Stimulated activated CD8-positive, alpha-beta memory T cell treated with anti-CD3 and anti-CD28 coated beads, Interleukin-7, amount 100 ng/mL, for 48 hours (primary cell): ENCODE measurements around the gene C2orf81.

Experiments
- DNase-seq, 2 donors: peaks; one replicate each; pipeline ENCODE4 v3.0.0-alpha.2; 2020; ENCODE audit warnings: low read depth in 1 of 2; ENCODE audit errors: extremely low read depth in 1 of 2

The C2orf81 gene

DNA sequence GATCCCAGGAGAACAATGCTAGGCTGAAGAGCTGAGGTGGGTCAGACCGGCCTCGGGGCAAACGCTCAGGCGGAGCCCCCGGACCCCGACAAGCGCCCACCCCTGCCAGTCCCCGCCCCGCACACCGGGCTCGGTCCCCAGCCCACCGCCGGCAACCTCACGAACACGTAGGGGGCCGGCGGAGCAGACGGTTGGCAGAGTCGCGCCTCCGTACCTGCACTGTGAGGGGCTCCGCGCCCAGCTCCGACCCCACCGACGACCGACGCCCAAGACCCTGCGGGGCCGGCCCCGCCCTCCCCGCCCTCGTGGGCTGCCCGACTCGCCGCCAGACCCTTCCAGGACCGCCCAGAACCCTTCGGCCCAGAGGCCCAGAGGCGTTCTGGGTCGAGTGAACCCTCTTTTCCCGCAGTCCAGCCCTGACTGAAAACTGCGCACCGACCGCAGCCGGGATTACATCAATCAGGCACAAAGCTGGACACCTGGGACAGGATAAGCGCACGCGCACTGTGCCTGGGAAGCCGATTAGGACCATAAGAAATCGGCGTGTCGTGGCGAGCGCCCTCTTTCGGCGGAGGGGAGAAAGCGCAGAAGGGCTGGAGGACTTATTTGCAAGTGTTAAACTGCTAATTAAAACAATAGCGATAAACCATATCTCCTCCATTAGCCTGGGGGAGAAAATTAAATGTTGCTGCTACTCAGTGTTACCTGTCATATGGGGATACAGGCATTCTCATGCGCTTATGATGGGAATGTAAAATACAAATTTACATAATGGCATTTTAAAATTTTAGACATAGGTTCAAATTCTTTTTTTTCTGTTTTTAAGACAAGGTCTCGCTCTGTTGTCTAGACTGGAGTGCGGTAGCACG, 29.6 kb downstream of the C2orf81 start:
- peak; percentile 82 to 83 for DNase-seq

DNA sequence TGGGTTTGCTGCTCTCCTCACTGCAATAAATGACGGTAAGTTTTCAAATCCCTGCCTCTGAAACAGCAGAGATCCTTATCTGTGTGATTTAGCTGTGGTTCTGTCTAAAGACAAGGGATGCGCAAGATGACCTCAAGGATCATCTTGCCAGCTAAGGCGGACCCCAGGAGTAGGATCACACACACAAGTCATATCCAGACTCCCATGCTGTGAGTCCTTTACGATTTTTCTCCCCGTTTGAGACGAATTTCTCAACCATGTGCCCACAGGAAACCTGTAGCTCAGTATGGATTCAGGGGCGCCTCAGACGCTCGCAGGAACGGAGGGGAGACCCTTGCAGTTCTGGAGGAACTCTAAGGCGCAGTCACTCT, 30.2 kb downstream of the C2orf81 start:
- no peak for DNase-seq

DNA sequence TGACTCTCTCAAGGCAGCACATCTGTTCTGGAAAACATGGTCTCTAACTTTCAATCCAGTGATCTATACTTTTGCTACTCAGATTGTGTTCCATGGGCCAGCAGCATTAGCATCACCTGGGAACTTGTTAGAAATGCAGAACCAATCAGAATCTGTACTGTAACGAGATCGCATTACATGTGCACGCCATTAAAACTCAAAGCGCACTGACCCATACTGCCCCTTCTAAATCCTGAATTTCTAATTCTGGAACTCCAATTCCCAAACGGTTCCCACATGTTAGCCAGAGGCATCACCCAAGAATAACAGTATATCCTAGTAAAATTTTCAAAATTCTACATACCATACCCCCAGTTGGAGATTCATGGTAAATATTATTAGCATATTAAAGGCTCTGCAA, 30.8 kb downstream of the C2orf81 start:
- no peak for DNase-seq

DNA sequence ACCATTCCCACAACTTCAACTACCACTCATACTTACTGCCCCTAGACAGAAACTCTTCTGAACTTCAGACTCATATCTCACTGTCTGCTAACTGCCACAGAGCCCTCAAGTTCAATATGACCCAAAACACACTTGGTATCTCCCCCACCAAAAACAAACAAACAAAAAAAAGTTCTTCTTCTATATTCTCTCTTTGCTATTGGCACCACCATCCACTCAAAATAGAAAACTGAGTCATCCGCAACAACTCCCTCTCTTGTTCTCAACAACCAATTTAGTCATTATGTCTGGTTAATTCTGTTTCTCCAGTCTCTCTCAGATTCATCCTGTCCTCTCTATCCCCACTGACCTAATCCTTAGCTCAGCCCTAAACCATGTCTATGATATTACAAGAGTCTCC, 34.1 kb downstream of the C2orf81 start:
- DNase-seq, result no peak

DNA sequence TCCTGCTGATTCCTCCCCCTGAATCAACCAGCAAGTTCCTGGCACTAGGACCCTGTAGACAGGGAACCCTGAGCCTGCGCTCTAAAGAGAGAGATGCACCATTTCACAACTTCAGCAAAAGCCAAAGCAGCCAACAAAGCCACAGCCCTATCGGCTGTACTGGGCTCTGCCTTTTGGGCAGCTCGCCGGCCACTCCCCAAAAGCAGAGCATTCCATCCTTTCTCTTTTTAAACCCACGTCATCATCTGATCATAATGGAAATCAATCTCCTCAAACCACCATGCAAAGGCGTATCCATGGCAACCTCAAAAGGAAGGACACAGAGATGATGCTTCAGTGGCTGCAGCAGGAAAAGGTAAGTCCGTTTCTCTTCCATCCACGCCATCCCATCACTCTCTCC, 36.0 kb downstream of the C2orf81 start:
- no peak for DNase-seq

DNA sequence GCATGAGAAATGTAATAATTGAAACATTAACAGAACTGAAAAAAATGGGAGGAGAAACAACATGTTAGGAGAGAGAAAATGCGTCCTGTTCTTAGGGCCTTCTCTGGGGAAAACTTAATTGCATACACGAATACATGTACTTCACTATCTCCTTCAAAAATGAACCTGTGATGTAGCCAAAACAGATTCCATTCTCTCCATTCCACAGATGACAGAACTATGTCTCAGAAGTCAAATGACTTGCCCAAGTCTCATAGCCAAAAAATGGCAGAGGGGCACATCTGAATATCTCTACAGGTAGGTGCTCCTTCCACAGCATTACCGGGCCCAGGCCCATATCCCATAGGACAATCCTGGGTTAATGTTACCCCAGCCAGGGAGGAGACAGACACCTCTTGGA, 37.4 kb downstream of the C2orf81 start:
- DNase-seq, result no peak

DNA sequence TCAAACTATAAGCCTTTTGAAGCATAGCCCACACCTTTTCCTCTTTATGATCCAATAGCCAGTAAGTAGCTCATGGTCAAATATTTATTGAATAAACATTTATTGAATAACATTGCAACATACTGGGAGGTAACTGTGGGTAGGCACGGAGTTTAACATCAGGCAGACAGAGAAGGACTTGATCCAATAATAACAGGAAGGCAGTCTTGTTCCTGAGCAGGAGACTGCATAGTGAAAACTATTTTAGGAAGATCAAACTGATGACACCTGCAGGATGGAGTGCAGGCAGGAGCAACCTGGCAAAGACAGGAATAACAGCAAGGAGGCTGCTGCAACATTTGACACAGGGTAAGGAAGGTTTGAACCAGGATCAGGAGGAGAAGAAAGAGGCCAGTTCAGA, 38.2 kb downstream of the C2orf81 start:
- DNase-seq, result no peak

DNA sequence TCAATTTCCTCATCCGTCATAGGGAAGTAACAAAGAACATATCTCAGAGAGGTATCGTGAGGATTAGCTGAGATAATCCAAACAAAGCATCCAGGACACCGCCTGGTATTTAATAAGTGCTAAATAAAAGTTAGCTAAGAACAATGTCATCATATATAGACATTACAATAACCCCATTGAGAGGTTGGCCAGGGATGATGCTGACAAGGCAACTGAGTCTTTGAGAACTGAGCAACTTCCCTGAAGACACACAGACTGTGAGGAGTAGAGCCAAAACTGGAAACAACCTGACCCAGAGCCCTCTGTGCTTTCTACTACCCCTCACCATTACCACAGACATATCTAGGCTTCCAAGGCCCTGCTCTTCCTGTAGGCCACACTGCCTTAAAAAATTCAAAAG, 39.7 kb downstream of the C2orf81 start:
- DNase-seq, result no peak

DNA sequence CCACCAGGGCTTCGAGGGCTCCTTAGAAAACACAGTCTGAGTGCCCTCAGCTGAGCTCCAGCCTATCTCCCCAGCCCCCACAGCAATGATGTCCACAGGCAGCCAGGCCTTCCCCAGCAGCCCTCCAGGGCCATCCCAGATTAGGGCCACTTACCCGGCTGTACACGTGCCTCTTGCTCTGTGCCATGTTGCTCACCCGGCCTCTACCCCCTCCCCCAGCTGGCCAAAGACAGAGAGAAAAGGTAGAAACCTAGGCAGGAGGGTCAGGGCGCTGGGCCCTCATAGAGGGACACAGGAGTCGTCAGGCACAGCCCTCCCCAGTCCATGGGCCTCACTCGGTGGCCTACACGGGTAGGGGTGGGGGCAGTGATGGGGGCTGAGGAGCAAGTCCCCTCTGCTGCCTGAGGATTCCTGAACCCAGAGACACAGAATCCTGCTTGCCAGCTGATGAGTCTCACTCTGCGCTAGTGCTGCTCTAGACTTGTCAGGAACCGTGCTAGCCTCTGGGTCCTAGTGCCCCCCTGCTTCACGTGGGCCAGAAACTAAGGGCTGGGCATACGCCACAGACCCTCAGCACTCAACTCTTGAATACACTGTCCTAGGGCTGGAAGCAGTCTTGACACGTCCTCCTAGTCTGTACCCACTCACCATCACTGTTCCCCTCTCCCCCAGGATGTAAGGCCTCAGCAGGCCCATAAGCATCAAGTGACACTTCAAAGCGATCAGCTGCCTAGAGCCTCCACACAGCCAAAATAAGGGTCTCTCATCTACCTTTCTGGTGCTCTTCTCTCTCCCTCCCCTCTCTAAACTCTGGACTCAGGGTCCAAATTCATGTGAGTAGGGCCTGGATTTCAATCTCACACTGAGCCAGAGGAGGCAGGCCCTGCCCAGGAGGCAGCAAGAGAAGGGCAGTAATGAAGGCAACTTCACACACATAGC, 41.3 kb downstream of the C2orf81 start, which contains the start of gene DCTN1:
Gene DCTN1, minus strand, starts transcription at position 461 of the 939 bp plus-strand sequence. Its CDS starts 274 bp downstream, at position 187.
- no peak for DNase-seq

DNA sequence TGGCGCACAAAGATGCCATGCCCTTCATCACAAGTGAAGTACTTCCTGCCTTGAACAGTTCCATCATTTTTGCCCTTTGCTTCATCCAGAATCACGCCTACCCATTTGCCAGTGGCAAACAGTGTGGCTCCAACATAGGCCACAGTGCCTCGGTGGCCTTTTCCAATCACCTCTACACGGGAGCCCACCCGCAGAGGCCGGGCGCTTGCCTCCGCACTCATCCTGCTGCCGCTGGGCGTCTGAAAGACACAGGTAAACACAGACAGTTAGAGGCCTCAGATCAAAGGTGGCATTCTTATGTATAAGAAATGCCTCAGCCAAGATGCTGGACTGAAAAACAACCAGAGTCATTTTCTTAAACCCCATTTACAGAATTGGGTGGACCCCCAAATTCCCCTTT, 43.4 kb downstream of the C2orf81 start:
- DNase-seq, result no peak

DNA sequence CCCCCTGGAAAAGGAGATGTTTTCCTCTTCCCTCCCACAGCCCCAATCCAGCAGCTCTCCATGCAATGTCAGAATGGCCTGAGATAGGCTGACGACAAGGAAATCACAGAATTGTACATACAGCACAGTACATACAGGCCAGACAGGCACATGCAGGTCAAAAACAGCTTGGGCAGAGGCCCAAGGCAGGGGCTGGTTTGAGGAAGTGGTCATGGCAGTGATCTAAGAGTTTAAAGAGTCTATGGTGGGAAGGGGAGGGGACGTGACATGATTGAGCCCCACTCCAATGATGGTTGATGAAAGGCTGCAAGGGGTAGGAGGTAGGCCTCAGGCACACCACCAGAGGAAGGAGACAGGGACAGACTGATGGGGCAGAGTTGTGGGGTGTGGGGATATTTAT, 45.6 kb downstream of the C2orf81 start:
- no peak for DNase-seq

DNA sequence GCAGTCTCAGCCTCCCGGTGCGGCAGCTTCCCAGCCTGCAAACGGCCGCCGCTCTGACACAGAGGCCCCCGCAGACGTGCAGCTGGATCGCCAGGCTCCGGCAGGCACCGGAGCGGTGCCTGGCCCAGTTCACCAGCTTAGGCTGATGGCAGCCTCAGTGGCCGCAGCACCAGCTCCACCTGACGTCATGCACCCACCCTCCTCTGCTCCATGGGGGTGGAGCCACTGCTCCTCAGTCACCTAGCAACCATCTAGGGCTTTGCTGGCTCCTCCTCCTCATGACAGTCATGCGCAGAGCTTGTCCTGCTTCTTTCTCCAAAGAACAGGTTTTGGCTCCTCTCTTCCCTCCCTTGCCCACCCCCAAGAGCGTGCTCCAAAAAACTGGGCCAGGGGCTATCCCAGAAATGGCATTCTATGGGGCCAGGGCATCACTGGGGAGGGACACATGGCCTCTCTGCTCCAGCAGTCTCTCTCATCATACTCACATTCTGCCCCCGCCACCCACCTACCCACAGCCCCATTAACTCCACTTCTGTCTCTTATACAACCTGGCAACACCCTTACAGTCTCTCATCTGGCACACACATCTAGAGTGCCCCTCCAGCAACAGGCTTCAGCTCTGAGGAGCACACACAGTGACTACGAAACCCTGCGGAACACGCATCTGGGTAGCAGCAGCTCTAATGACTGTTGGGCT, 46.8 kb downstream of the C2orf81 start:
- DNase-seq, result no peak

DNA sequence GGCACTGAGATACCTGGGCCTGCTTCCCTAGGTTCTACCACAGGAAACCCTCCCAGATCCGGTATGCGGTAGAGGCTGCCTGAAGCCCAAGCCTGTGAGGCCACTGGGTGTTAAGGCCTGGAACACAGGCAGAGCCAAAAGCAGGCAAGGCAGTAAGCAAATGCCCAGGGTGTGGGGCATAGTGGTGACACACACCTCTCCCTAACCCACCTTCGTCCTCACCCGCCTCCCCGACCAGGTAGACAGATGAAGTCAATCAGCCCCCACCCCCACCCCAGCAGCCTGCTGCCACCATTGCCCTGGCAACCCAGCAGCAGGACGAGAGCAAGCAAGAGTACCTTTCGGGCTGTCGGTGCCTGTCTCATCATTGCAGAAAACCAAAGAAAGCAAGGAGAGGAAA, 47.4 kb downstream of the C2orf81 start:
- no peak for DNase-seq

DNA sequence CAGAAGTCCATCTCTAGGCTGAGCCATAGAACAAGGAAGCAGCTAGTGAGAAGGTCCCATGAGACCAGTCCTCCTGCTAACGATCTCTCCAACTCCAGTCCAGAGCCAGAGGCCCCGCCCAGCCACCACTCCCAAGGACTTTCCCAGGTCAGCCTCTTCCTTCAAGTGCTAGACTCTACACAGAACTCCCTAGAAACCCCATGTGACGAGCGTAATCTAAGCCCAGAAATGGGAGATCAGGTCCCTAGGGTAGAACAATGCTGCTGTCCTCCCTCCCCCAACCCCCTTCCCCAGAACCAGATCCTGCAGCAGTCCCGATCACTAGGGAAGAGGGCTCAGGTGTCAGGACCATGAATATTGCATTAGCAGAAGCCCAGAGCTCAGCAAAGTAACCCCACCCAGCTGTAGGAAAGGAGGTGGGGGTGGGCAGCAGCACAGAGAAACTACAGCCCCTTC, 48.2 kb downstream of the C2orf81 start:
- no peak for DNase-seq

DNA sequence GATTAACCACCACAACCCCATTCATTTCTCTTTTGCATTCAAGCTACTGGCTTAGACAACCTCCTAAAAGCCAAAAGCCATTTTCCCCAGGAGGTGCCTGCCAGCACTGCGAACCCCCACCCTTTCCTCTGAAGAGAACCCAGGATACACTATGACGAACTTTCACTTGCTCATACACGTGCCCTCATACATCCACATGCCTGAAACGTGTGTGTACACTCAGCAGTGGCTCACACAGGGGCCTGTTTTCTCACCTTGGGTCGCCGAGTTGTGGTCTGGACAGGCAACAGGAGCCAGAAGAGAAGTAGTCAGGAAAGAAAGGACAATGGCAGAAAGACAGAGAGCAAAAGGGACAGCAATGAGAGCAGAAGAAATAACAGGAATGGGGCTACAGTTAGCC, 48.7 kb downstream of the C2orf81 start:
- no peak for DNase-seq

DNA sequence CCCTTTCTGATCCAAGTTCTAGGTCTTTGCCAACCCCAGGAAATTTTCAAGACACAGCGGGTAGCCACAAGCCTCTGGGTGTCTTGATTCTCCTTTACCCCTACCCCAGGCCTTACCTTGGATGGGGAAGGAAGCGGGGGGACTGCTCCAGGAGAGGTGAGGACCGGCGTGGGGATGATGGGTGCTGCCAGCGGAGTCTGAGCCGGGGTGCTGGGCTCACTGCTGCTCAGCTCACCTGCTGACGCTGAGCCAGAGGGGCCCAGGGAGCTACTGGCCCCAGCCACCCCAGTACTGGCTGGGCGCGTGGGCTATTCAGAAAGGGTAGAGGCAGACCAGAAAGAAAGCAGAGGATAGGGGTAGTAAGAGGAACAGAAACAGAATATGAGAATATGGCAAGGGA, 50.0 kb downstream of the C2orf81 start:
- no peak for DNase-seq

DNA sequence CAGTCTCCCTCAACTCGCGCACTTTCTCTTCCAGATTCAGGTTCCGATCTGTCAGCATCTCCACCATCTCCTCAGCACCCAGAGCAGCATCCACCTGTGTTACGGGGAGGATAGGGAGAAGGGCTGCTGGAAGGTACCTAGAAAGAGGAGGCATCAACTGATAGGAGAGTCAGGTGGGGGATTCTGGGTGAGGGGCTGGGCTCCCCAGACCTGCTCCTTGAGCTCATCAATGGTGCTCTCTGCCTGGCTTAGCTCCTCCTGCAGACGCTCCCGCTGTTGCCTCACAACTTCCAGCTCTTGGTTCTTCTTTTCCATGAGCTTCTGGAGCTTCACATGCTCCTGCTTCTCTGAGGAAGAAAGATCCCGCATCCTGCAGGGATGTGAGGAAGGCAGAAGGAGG, 51.4 kb downstream of the C2orf81 start:
- no peak for DNase-seq

DNA sequence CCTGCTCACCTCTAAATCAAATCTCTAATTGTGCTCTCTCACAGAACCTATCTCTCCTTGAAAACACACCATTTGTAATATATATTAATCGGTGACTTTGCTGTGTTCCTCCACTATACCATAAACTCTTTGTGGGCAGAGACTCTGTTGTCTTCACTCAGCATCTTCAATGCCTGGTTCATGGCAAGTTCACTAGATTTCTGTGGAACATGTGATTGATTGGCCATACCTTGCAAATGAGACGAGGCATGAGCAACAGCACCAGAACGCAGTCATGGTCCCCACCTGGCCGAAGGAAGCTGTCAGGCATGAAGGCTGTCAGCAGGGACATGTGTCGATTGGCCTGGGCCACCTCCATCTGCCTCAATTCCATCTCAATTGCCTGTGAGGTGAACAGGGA, 52.9 kb downstream of the C2orf81 start:
- no peak for DNase-seq

DNA sequence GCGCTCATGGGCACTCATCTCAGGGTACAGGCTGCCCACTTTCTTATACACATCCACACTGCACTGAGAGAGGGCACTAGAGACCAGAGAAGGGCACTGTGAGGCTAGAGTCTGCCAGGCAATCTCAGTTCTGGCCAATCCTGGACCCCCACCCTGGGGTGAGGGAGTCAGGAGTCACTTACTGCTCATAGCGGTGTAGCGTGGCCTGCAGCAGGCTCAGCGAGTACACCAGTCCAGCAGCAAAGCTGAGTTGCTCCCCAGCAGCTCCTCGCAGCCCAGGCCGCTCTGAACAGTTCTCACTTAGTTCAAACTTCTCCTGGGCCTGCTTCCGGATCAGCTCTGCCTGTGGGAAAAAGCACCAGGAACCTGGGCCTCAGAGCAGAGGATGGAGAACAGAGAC, 53.6 kb downstream of the C2orf81 start:
- no peak for DNase-seq

DNA sequence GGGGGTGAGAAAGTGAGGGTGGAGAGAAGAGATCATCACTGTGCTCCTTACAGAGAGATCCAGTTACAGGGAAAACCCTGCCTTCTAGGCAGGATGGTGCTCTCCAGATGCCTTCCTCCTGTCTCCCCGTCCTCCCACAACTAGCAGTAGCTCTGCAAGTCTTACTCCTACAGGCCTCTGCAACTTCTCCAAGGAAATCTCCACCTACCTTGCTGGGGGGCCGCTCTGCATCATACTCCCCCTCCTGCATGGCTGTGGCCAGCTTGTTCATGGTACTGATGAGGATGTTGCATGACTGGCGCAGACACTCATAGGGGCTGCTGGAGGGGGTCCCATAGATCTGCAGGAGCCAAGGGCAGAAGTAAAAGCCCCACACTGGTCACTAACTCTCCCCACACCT, 55.4 kb downstream of the C2orf81 start:
- DNase-seq, result no peak
